Gastrocnemius medialis (tissue), 4 donors: ENCODE measurements around the gene ROMO1.

Experiments used
- CTCF ChIP-seq, 5 experiments: fragments of 450-650 bp in 3 of 5; fragments of 200-600 bp in 2 of 5; sonication (generic) in 2 of 5; IDR thresholded peaks in 4 of 5; conservative IDR thresholded peaks in 1 of 5; 1 replicate in 4 of 5; 2 replicates in 1 of 5; pipeline ENCODE4 v1.5.1; 2016 to 2019; ENCODE audit warnings: antibody characterized with exemption in 5 of 5, mild to moderate bottlenecking in 3 of 5, moderate library complexity in 3 of 5
- POLR2A ChIP-seq, 2 donors: fragments of 450-650 bp; IDR thresholded peaks; one replicate each; pipeline ENCODE4 v1.6.1; 2017; ENCODE audit warnings: antibody characterized with exemption in 2 of 2, mild to moderate bottlenecking in 2 of 2, moderate library complexity in 2 of 2

- TF ChIP-seq POLR2A (IDR thresholded peaks at IDR 0.05) (no peak), CTCF (IDR thresholded peaks at IDR 0.05 in 4 of 5, conservative IDR thresholded peaks at IDR 0.05 in 1 of 5) (no peak)
Measured at GRCh38 chr20:35661908-35662307, 37.3 kb upstream of the ROMO1 start.
